H9 (cell line): ENCODE results near the gene TCF25. TPM values are rescaled to one million over a fixed set of nuclear protein-coding genes. Genes with fewer than 3 reads are reported as not detected.

Experiments
- DNase-seq: peaks from one replicate; pipeline ENCODE4 v3.0.0-alpha.2; 2017
- H2AFZ ChIP-seq: one replicate; pipeline ENCODE4 v1.6.1; 2013; ENCODE audit warnings: mild to moderate bottlenecking, low read length, control low read depth, moderate library complexity
- H2AK5ac ChIP-seq: 2 replicates; pipeline ENCODE4 v1.6.1; 2013; ENCODE audit warnings: low read length, control low read depth, mixed read lengths; ENCODE audit not compliant: insufficient read length
- H2BK120ac ChIP-seq: one replicate; pipeline ENCODE4 v1.6.1; 2013; ENCODE audit warnings: low read depth, mild to moderate bottlenecking, low read length, control low read depth, inconsistent platforms; ENCODE audit not compliant: poor library complexity, severe bottlenecking
- H2BK12ac ChIP-seq: 2 replicates; pipeline ENCODE4 v1.6.1; 2013; ENCODE audit warnings: low read length, control low read depth, mixed read lengths, low read depth; ENCODE audit not compliant: insufficient read length
- H2BK15ac ChIP-seq: 2 replicates; pipeline ENCODE4 v1.6.1; 2013; ENCODE audit warnings: low read depth, low read length, control low read depth
- H2BK20ac ChIP-seq: one replicate; pipeline ENCODE4 v1.6.1; 2013; ENCODE audit warnings: low read depth, mild to moderate bottlenecking, low read length, control low read depth, inconsistent platforms; ENCODE audit not compliant: poor library complexity, severe bottlenecking
- H2BK5ac ChIP-seq: 2 replicates; pipeline ENCODE4 v1.6.1; 2013; ENCODE audit warnings: low read length, control low read depth, mixed read lengths; ENCODE audit not compliant: insufficient read length
- H3K14ac ChIP-seq: 2 replicates; pipeline ENCODE4 v1.6.1; 2013; ENCODE audit warnings: low read length, control low read depth; ENCODE audit not compliant: insufficient read depth
- H3K18ac ChIP-seq: 2 replicates; pipeline ENCODE4 v1.6.1; 2013; ENCODE audit warnings: low read depth, mild to moderate bottlenecking, mixed read lengths, low read length, control low read depth; ENCODE audit not compliant: insufficient read length
- H3K23ac ChIP-seq: 2 replicates; pipeline ENCODE4 v1.6.1; 2013; ENCODE audit warnings: low read length, control low read depth, mixed read lengths, low read depth; ENCODE audit not compliant: insufficient read length
- H3K23me2 ChIP-seq: 2 replicates; pipeline ENCODE4 v1.6.1; 2013; ENCODE audit warnings: low read depth, mild to moderate bottlenecking, mixed read lengths, low read length, control low read depth; ENCODE audit not compliant: insufficient read length, poor library complexity, severe bottlenecking
- H3K27ac ChIP-seq: 2 replicates; pipeline ENCODE4 v1.5.1; 2013; ENCODE audit warnings: low read length, control low read depth, mixed read lengths, low read depth; ENCODE audit not compliant: insufficient read length
- H3K27me3 ChIP-seq: 2 replicates; pipeline ENCODE4 v1.6.1; 2013; ENCODE audit warnings: low read length, control low read depth, inconsistent platforms; ENCODE audit not compliant: insufficient read depth
- H3K4ac ChIP-seq: 2 replicates; pipeline ENCODE4 v1.6.1; 2013; ENCODE audit warnings: low read depth, mild to moderate bottlenecking, control low read depth, inconsistent platforms, low read length, moderate library complexity
- H3K4me1 ChIP-seq: 2 replicates; pipeline ENCODE4 v1.6.1; 2013; ENCODE audit warnings: low read length, control low read depth, inconsistent platforms; ENCODE audit not compliant: insufficient read depth
- H3K4me2 ChIP-seq: 2 replicates; pipeline ENCODE4 v1.6.1; 2013; ENCODE audit warnings: low read length, control low read depth, mixed read lengths; ENCODE audit not compliant: insufficient read length, insufficient read depth
- H3K56ac ChIP-seq: 2 replicates; pipeline ENCODE4 v1.6.1; 2013; ENCODE audit warnings: low read depth, mild to moderate bottlenecking, mixed read lengths, low read length, control low read depth; ENCODE audit not compliant: insufficient read length
- H3K79me1 ChIP-seq: 2 replicates; pipeline ENCODE4 v1.6.1; 2013; ENCODE audit warnings: low read depth, mild to moderate bottlenecking, moderate library complexity, low read length, control low read depth, inconsistent platforms; ENCODE audit not compliant: insufficient read depth, poor library complexity, severe bottlenecking
- H3K79me2 ChIP-seq: 2 replicates; pipeline ENCODE4 v1.6.1; 2013; ENCODE audit warnings: low read length, control low read depth, inconsistent platforms; ENCODE audit not compliant: insufficient read depth
- H3K9ac ChIP-seq: 2 replicates; pipeline ENCODE4 v1.6.1; 2013; ENCODE audit warnings: low read length, control low read depth, mixed read lengths; ENCODE audit not compliant: insufficient read length; ENCODE audit errors: extremely low read depth
- H3K9me3 ChIP-seq: one replicate; pipeline ENCODE4 v1.6.1; 2013; ENCODE audit warnings: low read depth, low read length, inconsistent platforms; ENCODE audit not compliant: control insufficient read depth
- H3T11ph ChIP-seq: one replicate; pipeline ENCODE4 v1.6.1; 2013; ENCODE audit warnings: mild to moderate bottlenecking, low read length, control low read depth, inconsistent platforms
- H4K20me1 ChIP-seq: one replicate; pipeline ENCODE4 v1.6.1; 2013; ENCODE audit not compliant: control insufficient read depth, insufficient read length, insufficient read depth
- H4K5ac ChIP-seq: 2 replicates; pipeline ENCODE4 v1.6.1; 2013; ENCODE audit warnings: low read depth, mild to moderate bottlenecking, mixed read lengths, low read length, control low read depth; ENCODE audit not compliant: insufficient read length
- H4K8ac ChIP-seq: replicated peaks from 2 replicates; pipeline ENCODE4 v1.6.1; 2013; ENCODE audit warnings: low read length, control low read depth, mixed read lengths, low read depth; ENCODE audit not compliant: insufficient read length
- H4K91ac ChIP-seq: 2 replicates; pipeline ENCODE4 v1.6.1; 2013; ENCODE audit warnings: low read depth, mild to moderate bottlenecking, moderate library complexity, mixed read lengths, low read length, control low read depth; ENCODE audit not compliant: insufficient read length
- H3K27ac Mint-ChIP-seq, 3 experiments: 2 replicates in 2 of 3; 3 replicates in 1 of 3; pipeline ENCODE4 v1.8.0; 2020 to 2021; ENCODE audit warnings: mixed read lengths in 3 of 3, mild to moderate bottlenecking in 1 of 3, moderate library complexity in 1 of 3
- H3K27me3 Mint-ChIP-seq: 2 replicates; pipeline ENCODE4 v1.8.0; 2021; ENCODE audit warnings: low read depth, mild to moderate bottlenecking, moderate library complexity, mixed read lengths
- H3K36me3 Mint-ChIP-seq, 3 experiments: 2 replicates in 2 of 3; 3 replicates in 1 of 3; pipeline ENCODE4 v1.8.0; 2020 to 2021; ENCODE audit warnings: low read depth in 3 of 3, mixed read lengths in 3 of 3; ENCODE audit not compliant: insufficient read depth in 1 of 3
- H3K4me1 Mint-ChIP-seq, 2 experiments: 2 replicates each; pipeline ENCODE4 v1.8.0; 2020; ENCODE audit warnings: mixed read lengths in 2 of 2
- H3K4me3 Mint-ChIP-seq, 2 experiments: 2 replicates in 1 of 2; 3 replicates in 1 of 2; pipeline ENCODE4 v1.8.0; 2020 to 2021; ENCODE audit warnings: mild to moderate bottlenecking in 2 of 2, mixed read lengths in 2 of 2, moderate library complexity in 1 of 2
- H3K9me3 Mint-ChIP-seq, 2 experiments: 2 replicates in 1 of 2; 3 replicates in 1 of 2; pipeline ENCODE4 v1.8.0; 2020; ENCODE audit warnings: mild to moderate bottlenecking in 2 of 2, mixed read lengths in 2 of 2, moderate library complexity in 1 of 2
- WGBS: extraction: QIAGEN DNeasy Blood & Tissue Kit; methylation state at CpG from one replicate; pipeline ENCODE4 v1.1.7; 2013; ENCODE audit warnings: missing lambda C conversion rate, low lambda C conversion rate, mixed read lengths; ENCODE audit not compliant: insufficient read length; ENCODE audit errors: extremely low coverage; 5-methylcytosine and 5-hydroxymethylcytosine counted together
- total RNA-seq: library from RNA; stranded (reverse); gene quantifications from 2 replicates; pipeline ENCODE4 v1.2.1, GENCODE V29; 2021
- TF ChIP-seq, protein P1 (sequence below): fragments of 200-600 bp; sonication (generic); conservative IDR thresholded peaks from 3 replicates; pipeline ENCODE4 v1.8.0; 2021; ENCODE audit warnings: antibody characterized with exemption, mild to moderate bottlenecking

Gene TCF25
- total RNA-seq, 1 experiment from 2014 or later, result 109 TPM

DNA sequence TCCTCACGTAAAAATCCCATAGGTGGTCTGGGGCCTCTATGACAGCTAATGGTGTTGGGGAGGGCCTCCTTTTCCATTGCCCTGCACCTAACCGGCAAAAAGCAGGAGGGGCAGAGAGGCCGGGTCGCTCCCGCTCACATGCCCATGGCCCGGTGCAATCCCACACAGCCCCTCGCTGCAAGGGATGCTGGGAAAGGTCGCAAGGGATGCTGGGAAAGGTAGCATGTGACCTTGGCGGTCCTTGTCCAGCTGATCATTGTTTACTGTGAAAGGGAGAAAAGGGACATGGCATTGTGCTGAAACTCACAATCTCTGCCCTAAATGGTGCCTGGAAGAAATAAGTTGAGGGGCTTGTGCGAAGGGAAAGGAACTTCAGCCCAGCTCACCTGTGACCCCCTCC lies 85.2 kb downstream of the TCF25 start:
- Histone ChIP-seq H2BK12ac (no peak overlapping the region), H3K4ac (no peak overlapping the region), H2AFZ (no peak overlapping the region), H3K9ac (no peak overlapping the region), H3K9me3 (no peaks in the 10 kb centered on the region), H3K56ac (no peak overlapping the region), H3K23ac (no peak overlapping the region), H2BK5ac (no peak overlapping the region), H4K20me1 (no peaks in the 10 kb centered on the region), H3K27ac (no peak overlapping the region), H2BK15ac (no peak overlapping the region), H3K4me2 (no peak overlapping the region), H4K8ac (no peak overlapping the region), H3K79me1 (no peaks in the 10 kb centered on the region), H3K79me2 (no peaks in the 10 kb centered on the region), H2AK5ac (no peak overlapping the region), H3T11ph (no peak overlapping the region), H4K5ac (no peak overlapping the region), H3K4me1 (no peaks in the 10 kb centered on the region), H3K23me2 (no peaks in the 10 kb centered on the region), H3K14ac (no peak overlapping the region), H3K18ac (no peak overlapping the region), H2BK120ac (no peak overlapping the region), H2BK20ac (no peak overlapping the region), H3K27me3 (no peaks in the 10 kb centered on the region), H4K91ac (no peak overlapping the region)
- H3K36me3 Mint-ChIP-seq, result peaks cover 14 to 45% (median 45%) of the 10 kb centered on the region in 3 experiments
- 0 out of 5 replicates have a peak overlapping the region, but pooled peaks of 1 of the 2 experiments have one; percentile 52 for H3K4me3 Mint-ChIP-seq
- WGBS, result no CpG with 5 or more reads among the region's 10 CpGs
- TF ChIP-seq, protein P1, sequence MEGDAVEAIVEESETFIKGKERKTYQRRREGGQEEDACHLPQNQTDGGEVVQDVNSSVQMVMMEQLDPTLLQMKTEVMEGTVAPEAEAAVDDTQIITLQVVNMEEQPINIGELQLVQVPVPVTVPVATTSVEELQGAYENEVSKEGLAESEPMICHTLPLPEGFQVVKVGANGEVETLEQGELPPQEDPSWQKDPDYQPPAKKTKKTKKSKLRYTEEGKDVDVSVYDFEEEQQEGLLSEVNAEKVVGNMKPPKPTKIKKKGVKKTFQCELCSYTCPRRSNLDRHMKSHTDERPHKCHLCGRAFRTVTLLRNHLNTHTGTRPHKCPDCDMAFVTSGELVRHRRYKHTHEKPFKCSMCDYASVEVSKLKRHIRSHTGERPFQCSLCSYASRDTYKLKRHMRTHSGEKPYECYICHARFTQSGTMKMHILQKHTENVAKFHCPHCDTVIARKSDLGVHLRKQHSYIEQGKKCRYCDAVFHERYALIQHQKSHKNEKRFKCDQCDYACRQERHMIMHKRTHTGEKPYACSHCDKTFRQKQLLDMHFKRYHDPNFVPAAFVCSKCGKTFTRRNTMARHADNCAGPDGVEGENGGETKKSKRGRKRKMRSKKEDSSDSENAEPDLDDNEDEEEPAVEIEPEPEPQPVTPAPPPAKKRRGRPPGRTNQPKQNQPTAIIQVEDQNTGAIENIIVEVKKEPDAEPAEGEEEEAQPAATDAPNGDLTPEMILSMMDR, result no peak
- no peak for DNase-seq
- H3K27me3 Mint-ChIP-seq, result no peaks in the 10 kb centered on the region
- H3K9me3 Mint-ChIP-seq, result no peaks in the 10 kb centered on the region; a peak in 2 of 5 replicates
- H3K4me1 Mint-ChIP-seq, result peaks cover 10 to 11% of the 10 kb centered on the region in 2 experiments
- peak overlapping the region in 2 of 3 experiments; percentile 11 to 61; a peak in 2 of 7 replicates for H3K27ac Mint-ChIP-seq
